Activated CD4-positive, alpha-beta memory T cell treated with anti-CD3 and anti-CD28 coated beads, Interleukin-2, amount 10 ng/mL, durations not matched to agents 7 days and 5 days (primary cell): ENCODE data around the gene C5orf24. TPM values are rescaled to one million over a fixed set of nuclear protein-coding genes. Genes with fewer than 3 reads are reported as not detected.

Source experiments
- CTCF ChIA-PET: fragments of 350-600 bp; sonication (Branson Sonifier 250); formaldehyde crosslinking; loops from one replicate; lab custom pipeline; 2021; ENCODE audit warnings: antibody characterized with exemption, inconsistent platforms; lab: Charles Lee
- POLR2A ChIA-PET: fragments of 350-600 bp; sonication (Branson Sonifier 250); formaldehyde crosslinking; loops from one replicate; lab custom pipeline; 2021; ENCODE audit warnings: antibody characterized with exemption; lab: Charles Lee
- DNase-seq: peaks from one replicate; pipeline ENCODE4 v3.0.0-alpha.2; 2020
- H3K27ac Mint-ChIP-seq: one replicate; pipeline ENCODE4 v1.8.0; 2021; ENCODE audit warnings: mild to moderate bottlenecking, mixed read lengths
- H3K27me3 Mint-ChIP-seq: one replicate; pipeline ENCODE4 v1.8.0; 2021; ENCODE audit warnings: mixed read lengths
- H3K36me3 Mint-ChIP-seq: one replicate; pipeline ENCODE4 v1.8.0; 2021; ENCODE audit warnings: low read depth, mixed read lengths
- H3K4me1 Mint-ChIP-seq: one replicate; pipeline ENCODE4 v1.8.0; 2021; ENCODE audit warnings: mixed read lengths
- H3K4me3 Mint-ChIP-seq: one replicate; pipeline ENCODE4 v1.8.0; 2021; ENCODE audit warnings: mild to moderate bottlenecking, mixed read lengths
- H3K9me3 Mint-ChIP-seq: one replicate; pipeline ENCODE4 v1.8.0; 2021; ENCODE audit warnings: mixed read lengths
- total RNA-seq, 2 experiments: library from RNA; stranded (reverse); gene quantifications; one replicate each; pipeline ENCODE4 v1.2.3, GENCODE V29; 2021

Gene C5orf24
- 10 to 100 TPM; 32.3 to 32.5 TPM for total RNA-seq

DNA sequence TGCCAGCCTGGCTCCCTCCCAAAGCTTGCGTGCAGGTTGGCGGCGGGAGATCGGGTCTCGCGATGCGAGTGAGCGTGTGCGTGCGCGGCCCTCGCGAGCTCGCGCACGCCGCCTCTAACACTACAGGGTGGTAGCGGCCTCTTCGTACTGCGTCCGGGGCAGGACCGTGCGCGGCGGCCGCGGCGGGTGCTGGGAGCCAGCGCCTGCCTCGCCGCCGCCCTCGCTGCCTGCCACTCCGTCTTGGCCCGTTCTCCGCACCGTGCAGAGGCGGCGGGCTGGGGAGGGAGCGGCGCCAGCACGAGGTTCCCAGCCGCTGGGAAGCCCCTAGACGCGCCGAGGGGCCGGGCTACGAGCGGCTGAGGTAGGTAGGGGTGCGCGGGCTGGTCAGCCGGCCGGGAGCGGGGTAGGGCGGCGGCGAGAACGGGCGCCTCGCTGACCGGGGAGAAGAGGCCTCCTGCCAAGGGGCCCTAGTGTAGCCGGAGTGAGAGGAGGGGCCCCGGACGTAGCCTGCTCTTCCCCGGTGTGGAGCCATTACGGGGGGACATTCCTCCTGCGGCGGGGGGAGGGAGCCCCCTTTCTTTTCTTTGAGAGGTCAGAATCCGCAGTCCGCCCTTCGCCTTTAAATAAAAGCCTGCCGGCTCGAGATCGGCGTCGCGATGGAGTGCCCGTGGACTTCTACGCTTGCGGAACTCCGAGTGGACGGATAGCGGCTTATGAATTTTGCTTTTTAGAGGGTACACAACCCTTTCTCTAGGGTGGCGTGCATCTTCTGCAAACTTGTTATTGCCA is at the start of gene C5orf24:
C5orf24 (plus strand) TSS at position 117 of the 789 bp plus-strand sequence. CDS start 8,933 bp downstream, outside the sequence.
- no peaks in the 10 kb centered on the region for H3K27me3 Mint-ChIP-seq
- CTCF ChIA-PET = interaction anchor here (0.5 to 1.5 kb wide), 8 partner anchors 9 to 778 kb away, joined by 3 to 25 read pairs (median 6); partner anchors contain the start of genes CAMLG, DDX46, PCBD2 and TXNDC15
- peak within 1 kb of the TSS; percentile 93 for H3K27ac Mint-ChIP-seq
- H3K4me3 Mint-ChIP-seq = peak within 1 kb of the TSS; percentile 80
- POLR2A ChIA-PET = interaction anchor here (0.6 to 2.6 kb wide), 39 partner anchors 9 to 841 kb away, joined by 3 to 44 read pairs (median 5); partner anchors contain the start of genes CAMLG, CDKN2AIPNL, DDX46 and PCBD2
- H3K4me1 Mint-ChIP-seq = peaks cover 34% of the 10 kb centered on the region
- no peaks in the 10 kb centered on the region for H3K9me3 Mint-ChIP-seq
- H3K36me3 Mint-ChIP-seq = peaks cover 25% of the 10 kb centered on the region
- DNase-seq = peak; percentile 95

DNA sequence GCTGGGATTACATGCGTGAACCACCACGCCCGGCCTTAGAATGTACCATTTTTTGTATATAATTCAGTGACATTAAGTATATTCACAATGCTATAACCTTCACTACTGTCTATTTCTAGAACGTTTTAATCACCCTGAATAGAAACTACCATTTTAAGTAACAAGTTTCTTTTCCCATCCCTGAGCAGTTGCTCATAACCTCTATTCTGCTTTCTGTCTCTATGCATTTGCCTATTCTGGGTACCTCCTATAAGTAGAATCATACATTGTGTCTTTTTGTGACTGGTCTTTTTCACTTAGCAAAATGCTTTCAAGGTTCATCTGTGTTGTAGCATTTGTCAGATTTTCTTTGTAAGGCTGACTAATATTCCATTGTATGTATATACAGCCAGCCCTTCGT is 47.3 kb upstream of the C5orf24 start:
- CTCF ChIA-PET = no interaction called here
- H3K4me1 Mint-ChIP-seq = peaks cover under 1% of the 10 kb centered on the region
- H3K9me3 Mint-ChIP-seq = no peaks in the 10 kb centered on the region
- H3K27ac Mint-ChIP-seq = no peak overlapping the region
- no peaks in the 10 kb centered on the region for H3K27me3 Mint-ChIP-seq
- H3K4me3 Mint-ChIP-seq = no peak overlapping the region
- DNase-seq = no peak
- POLR2A ChIA-PET = no interaction called here
- peaks cover 67% of the 10 kb centered on the region for H3K36me3 Mint-ChIP-seq

DNA sequence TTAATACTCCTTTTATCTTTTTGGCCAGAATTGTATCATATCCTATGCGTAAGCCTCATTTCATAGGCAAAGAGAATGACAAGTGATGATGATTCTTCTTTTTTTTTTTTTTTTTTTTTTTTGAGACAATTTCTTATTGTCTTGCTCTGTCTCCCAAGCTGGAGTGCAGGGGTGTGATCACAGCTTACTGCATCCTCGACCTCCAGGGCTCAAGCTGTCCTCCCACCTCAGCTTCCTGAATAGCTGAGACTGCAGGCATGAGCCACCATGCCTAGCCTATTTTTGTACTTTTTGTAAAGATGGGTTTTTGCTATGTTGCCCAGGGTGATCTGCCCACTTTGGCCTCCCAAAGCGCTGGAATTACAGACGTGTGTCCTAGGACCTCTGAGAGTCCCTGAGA is 41.9 kb upstream of the C5orf24 start:
- Mint-ChIP-seq H3K27me3 (no peaks in the 10 kb centered on the region), H3K4me1 (peaks cover 1% of the 10 kb centered on the region), H3K4me3 (no peak overlapping the region), H3K36me3 (peaks cover 40% of the 10 kb centered on the region), H3K27ac (no peak overlapping the region), H3K9me3 (no peaks in the 10 kb centered on the region)
- ChIA-PET CTCF (no interaction called here), POLR2A (interaction anchor here (0.5 kb wide), 1 partner anchor 66 kb away, joined by 3 read pairs; no protein-coding TSS in a partner anchor)
- DNase-seq = no peak

DNA sequence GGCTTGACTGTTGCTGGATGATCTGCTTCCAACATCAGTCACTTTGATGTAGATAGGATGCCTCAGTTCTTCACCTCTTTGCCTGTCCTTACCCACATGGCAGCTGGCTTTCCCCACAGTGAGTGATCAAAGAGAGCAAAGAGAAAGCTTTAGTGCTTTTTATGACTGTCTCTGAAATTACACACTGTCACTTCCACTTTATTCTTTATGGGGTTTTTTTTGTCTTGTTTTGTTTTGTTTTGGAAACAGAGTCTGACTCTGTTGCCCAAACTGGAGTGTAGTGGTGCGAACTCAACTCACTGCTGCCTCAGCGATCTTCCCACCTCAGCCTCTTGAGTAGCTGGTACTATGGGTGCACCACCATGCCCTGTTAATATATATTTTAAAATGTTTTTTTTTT is 32.4 kb upstream of the C5orf24 start:
- Mint-ChIP-seq H3K9me3 (no peaks in the 10 kb centered on the region), H3K27ac (peak overlapping the region; percentile 47), H3K36me3 (peaks cover 36% of the 10 kb centered on the region), H3K4me1 (peaks cover 12% of the 10 kb centered on the region), H3K27me3 (no peaks in the 10 kb centered on the region), H3K4me3 (no peak overlapping the region)
- ChIA-PET CTCF (no interaction called here), POLR2A (no interaction called here)
- no peak for DNase-seq

DNA sequence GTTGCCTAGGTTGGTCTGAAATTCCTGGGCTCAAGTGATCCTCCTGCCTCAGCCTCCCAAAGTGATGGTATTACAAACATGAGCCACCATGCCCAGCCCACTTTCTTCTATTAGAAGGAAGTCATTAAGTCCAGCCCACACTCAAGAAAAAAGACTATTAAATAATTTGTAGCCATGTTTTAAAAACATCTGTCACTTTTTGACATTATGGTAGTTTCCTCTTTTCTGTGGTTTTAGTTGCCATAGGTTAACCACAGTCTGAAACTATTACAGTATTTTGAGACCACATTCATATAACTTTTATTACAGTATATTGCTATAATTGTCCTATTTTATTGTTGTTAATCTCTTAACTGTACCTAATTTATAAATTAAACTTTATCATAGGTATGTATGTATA is 31.9 kb upstream of the C5orf24 start:
- no peak overlapping the region for H3K27ac Mint-ChIP-seq
- no peaks in the 10 kb centered on the region for H3K9me3 Mint-ChIP-seq
- H3K4me1 Mint-ChIP-seq = peaks cover 12% of the 10 kb centered on the region
- ChIA-PET CTCF (no interaction called here), POLR2A (no interaction called here)
- no peak overlapping the region for H3K4me3 Mint-ChIP-seq
- no peak for DNase-seq
- peaks cover 36% of the 10 kb centered on the region for H3K36me3 Mint-ChIP-seq
- H3K27me3 Mint-ChIP-seq = no peaks in the 10 kb centered on the region

DNA sequence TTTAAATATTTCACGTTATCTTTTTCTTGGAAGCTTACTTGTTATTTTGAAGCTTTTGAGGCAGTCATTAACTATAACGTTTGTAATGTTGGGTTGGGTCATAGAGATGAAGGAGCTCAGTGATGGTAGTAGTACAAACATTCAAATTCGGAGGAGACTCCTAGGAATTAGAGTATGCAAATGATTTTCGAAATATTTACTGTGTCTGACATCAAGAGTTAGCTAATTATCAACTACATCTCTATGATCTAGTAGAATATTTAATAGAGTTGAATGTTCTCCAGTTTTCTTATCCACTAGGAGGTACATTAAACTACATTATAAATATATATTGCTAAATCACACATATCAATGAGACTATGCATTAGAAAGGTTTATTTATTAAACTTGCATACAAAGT is 28.8 kb upstream of the C5orf24 start:
- Mint-ChIP-seq H3K9me3 (no peaks in the 10 kb centered on the region), H3K4me1 (peaks cover 12% of the 10 kb centered on the region), H3K27ac (no peak overlapping the region), H3K36me3 (peaks cover 36% of the 10 kb centered on the region), H3K4me3 (no peak overlapping the region), H3K27me3 (no peaks in the 10 kb centered on the region)
- DNase-seq = no peak
- ChIA-PET CTCF (interaction anchor here (0.6 to 0.7 kb wide), 4 partner anchors 11 to 112 kb away, joined by 3 to 4 read pairs (median 4); no protein-coding TSS in a partner anchor), POLR2A (interaction anchor here (1.1 to 3.4 kb wide), 3 partner anchors 28 to 88 kb away, joined by 3 to 10 read pairs (median 5); partner anchors contain the start of genes C5orf24 and PCBD2)

DNA sequence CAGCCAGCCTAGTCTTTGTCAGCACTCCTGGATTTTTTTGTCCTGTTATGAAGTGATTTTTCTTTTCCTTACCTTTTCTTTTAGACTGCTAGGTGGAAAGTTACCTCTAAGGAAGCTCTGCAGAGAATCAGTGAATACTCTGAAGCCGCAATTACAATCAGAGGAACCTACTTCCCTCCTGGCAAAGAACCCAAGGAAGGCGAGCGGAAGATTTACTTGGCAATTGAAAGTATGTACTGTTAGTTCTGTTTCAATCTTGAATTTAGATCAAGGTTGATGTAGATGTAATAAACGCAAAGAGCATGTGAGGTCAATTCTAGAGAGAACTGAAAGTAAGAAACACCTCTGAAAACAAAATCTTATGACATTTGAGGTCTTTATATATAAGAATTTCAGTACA is 27.0 kb upstream of the C5orf24 start:
- peaks cover 42% of the 10 kb centered on the region for H3K36me3 Mint-ChIP-seq
- CTCF ChIA-PET = no interaction called here
- H3K9me3 Mint-ChIP-seq = no peaks in the 10 kb centered on the region
- no peaks in the 10 kb centered on the region for H3K27me3 Mint-ChIP-seq
- POLR2A ChIA-PET = interaction anchor here (1.5 kb wide), 1 partner anchor 60 kb away, joined by 4 read pairs; the partner anchor contains the start of gene DDX46
- H3K4me1 Mint-ChIP-seq = peaks cover 4% of the 10 kb centered on the region
- no peak for DNase-seq
- no peak overlapping the region for H3K4me3 Mint-ChIP-seq
- H3K27ac Mint-ChIP-seq = no peak overlapping the region

DNA sequence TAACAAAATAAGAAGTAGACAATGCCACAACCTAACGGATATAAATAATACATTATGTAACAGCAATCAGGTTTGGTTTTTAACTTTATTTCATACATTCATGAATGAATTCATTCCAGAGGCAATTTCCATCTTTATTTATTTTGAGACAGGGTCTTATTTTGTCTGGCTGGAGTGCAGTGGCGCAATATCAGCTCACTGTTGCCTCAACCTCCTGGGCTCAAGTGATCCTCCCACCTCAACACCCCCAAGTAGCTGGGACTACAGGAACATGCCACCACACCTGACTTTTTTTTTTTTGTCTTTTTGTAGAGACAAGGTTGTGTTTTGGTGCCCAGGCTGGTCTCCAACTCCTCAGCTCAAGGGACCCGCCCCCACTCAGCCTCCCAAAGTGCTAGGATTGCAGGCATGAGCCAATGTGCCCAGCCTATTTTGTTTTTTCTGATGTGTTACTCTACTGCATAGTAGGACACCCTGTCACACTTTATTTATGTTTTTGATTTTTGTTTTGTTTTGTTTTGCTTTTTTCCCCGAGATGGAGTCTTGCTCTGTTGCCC is 26.3 kb upstream of the C5orf24 start:
- Mint-ChIP-seq H3K4me3 (no peak overlapping the region), H3K4me1 (peaks cover under 1% of the 10 kb centered on the region), H3K27me3 (no peaks in the 10 kb centered on the region), H3K36me3 (peaks cover 40% of the 10 kb centered on the region), H3K9me3 (no peaks in the 10 kb centered on the region), H3K27ac (no peak overlapping the region)
- ChIA-PET CTCF (no interaction called here), POLR2A (no interaction called here)
- DNase-seq = no peak

DNA sequence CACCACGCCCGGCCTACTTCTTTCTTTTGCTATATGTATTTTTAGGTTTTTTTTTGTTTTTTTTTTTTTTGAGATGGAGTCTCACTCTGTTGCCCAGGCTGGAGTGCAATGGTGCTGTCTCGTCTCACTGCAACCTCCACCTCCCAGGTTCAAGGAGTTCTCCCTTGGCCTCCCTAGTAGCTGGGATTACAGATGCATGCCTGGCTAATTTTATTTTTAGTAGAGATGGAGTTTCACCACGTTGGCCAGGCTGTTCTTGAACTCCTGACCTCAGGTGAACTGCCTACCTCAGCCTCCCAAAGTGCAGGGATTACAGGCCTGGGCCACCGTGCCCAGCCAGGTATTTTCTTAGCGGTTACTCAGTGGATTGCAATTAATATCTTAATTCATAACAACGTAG is 23.9 kb upstream of the C5orf24 start:
- H3K27me3 Mint-ChIP-seq = no peaks in the 10 kb centered on the region
- H3K27ac Mint-ChIP-seq = no peak overlapping the region
- no peaks in the 10 kb centered on the region for H3K4me1 Mint-ChIP-seq
- ChIA-PET CTCF (interaction anchor here (1.5 kb wide), 1 partner anchor 84 kb away, joined by 3 read pairs; the partner anchor contains the start of gene CAMLG), POLR2A (no interaction called here)
- H3K9me3 Mint-ChIP-seq = no peaks in the 10 kb centered on the region
- DNase-seq = no peak
- peaks cover 47% of the 10 kb centered on the region for H3K36me3 Mint-ChIP-seq
- no peak overlapping the region for H3K4me3 Mint-ChIP-seq

DNA sequence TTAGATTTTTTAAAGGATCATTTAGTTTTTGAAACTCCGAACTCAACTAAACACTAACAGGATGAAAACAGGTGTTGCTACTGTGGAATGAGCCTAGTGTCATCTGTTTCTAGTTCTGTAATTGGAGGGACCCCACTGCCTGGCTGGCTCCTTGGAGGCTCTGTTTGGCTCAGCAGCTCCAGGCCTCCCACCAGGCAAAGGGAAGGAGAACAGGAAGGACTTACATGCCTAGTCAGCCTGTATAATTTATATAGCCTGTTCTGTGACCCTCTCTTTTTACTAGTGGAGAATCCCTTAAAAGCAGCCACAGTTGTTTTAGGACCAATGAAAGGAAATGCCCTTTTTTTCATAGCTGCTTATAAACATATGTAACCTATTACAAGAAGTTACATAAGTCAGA is 21.1 kb upstream of the C5orf24 start:
- Mint-ChIP-seq H3K4me3 (no peak overlapping the region), H3K36me3 (peaks cover 44% of the 10 kb centered on the region), H3K27me3 (no peaks in the 10 kb centered on the region), H3K4me1 (no peaks in the 10 kb centered on the region), H3K27ac (no peak overlapping the region), H3K9me3 (no peaks in the 10 kb centered on the region)
- CTCF ChIA-PET = no interaction called here
- POLR2A ChIA-PET = interaction anchor here (1.0 to 1.8 kb wide), 2 partner anchors 21 to 22 kb away, joined by 3 to 8 read pairs; partner anchors contain the start of gene C5orf24
- no peak for DNase-seq

DNA sequence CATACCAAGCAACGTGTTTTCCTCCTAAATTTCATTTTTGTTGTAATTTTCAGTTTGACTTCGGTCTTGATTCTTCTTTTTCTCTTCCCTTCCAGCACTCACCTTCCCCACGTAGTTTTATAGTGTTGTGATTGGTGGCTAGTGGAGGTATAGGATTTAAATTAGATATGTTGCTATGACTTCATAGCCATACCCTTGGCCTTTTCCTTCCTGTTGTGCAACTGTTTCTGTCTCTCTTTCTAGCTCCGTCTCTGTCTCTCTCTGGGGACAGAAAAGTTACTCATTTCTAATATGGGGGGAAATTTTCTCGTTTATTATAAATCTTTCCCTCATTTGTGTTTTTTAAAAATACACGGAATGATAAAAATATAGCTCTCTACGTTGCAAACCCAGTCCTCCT is 20.6 kb upstream of the C5orf24 start:
- ChIA-PET CTCF (no interaction called here), POLR2A (interaction anchor here (0.6 to 1.8 kb wide), 2 partner anchors 20 to 79 kb away, joined by 3 to 8 read pairs; partner anchors contain the start of gene C5orf24)
- Mint-ChIP-seq H3K36me3 (peaks cover 43% of the 10 kb centered on the region), H3K9me3 (no peaks in the 10 kb centered on the region), H3K27me3 (no peaks in the 10 kb centered on the region), H3K4me1 (no peaks in the 10 kb centered on the region), H3K27ac (no peak overlapping the region), H3K4me3 (no peak overlapping the region)
- DNase-seq = no peak

DNA sequence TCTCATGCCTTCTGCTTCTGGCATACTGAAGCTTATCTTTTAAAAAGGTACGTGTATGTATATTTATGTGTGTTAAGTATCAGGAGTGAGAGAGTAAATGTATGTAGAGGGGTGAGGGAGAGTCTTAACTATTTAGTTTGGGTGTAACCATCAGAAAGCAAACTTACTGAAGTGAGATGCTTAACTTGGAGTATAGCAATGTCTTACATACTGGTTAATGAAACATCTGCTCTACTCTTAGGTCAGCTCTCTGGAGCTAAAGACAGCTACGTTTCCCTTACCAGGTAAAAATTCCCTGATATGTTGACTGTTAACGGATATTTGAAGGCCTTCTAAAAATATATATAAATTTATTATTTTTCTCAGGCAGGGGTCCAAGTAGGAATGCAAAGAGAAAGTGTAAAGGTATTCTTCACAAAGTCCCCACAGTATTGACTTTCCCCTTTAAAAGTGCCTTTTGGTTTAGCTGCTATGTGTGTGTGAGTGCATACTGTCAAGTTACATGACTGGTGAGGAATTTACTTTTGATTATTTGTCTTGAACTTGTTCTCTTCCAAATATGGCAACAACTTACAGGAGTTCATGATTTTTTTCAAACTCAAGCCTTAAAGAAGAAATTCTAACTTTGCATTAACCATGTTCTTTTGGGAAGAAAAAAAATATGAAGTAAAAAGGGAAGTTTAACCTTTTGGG is 12.3 kb upstream of the C5orf24 start:
- H3K36me3 Mint-ChIP-seq = peaks cover 29% of the 10 kb centered on the region
- no peaks in the 10 kb centered on the region for H3K27me3 Mint-ChIP-seq
- DNase-seq = no peak
- H3K4me3 Mint-ChIP-seq = no peak overlapping the region
- no peak overlapping the region for H3K27ac Mint-ChIP-seq
- H3K4me1 Mint-ChIP-seq = no peaks in the 10 kb centered on the region
- H3K9me3 Mint-ChIP-seq = no peaks in the 10 kb centered on the region
- POLR2A ChIA-PET = interaction anchor here (1.1 to 3.5 kb wide), 2 partner anchors 12 kb away, joined by 5 to 13 read pairs; partner anchors contain the start of gene C5orf24
- CTCF ChIA-PET = interaction anchor here (0.9 to 1.5 kb wide), 2 partner anchors 11 to 12 kb away, joined by 3 read pairs; partner anchors contain the start of gene C5orf24
